Esophagus muscularis mucosa (tissue), 4 donors: ENCODE results near the gene TNFAIP8L1. TPM values are rescaled to one million over a fixed set of nuclear protein-coding genes. Genes with fewer than 3 reads are reported as not detected.
A peak's percentile ranks its signal among the peaks of the same experiment; 100 is the strongest.

ENCODE experiments used
- DNase-seq: peaks from one replicate; pipeline ENCODE4 v3.0.0-alpha.2; 2017; ENCODE audit errors: extremely low spot score
- H3K27ac ChIP-seq, 4 donors: fragments of 200-600 bp; sonication (generic); replicated peaks in 1 of 4; 1 replicate in 3 of 4; 2 replicates in 1 of 4; pipeline ENCODE4 v1.5.1; 2016 to 2019; ENCODE audit warnings: mild to moderate bottlenecking in 1 of 4
- H3K27me3 ChIP-seq, 4 donors: fragments of 200-600 bp; sonication (generic); one replicate each; pipeline versions ENCODE4 v1.5.1 to v1.6.0; 2016 to 2019
- H3K36me3 ChIP-seq, 4 donors: fragments of 200-600 bp; sonication (generic); one replicate each; pipeline ENCODE4 v1.5.1; 2016 to 2019
- H3K4me1 ChIP-seq, 4 donors: fragments of 200-600 bp; sonication (generic); one replicate each; pipeline ENCODE4 v1.5.1; 2016 to 2019
- H3K4me3 ChIP-seq, 4 donors: fragments of 200-600 bp; sonication (generic); 1 replicate in 2 of 4; 2 replicates in 2 of 4; pipeline ENCODE4 v1.5.1; 2016 to 2019; ENCODE audit warnings: mild to moderate bottlenecking in 4 of 4, moderate library complexity in 1 of 4
- H3K9me3 ChIP-seq, 4 donors: fragments of 200-600 bp; sonication (generic); 1 replicate in 3 of 4; 2 replicates in 1 of 4; pipeline ENCODE4 v1.5.1; 2016 to 2019
- EP300 ChIP-seq: sonication (generic); formaldehyde crosslinking; IDR thresholded peaks from one replicate; pipeline ENCODE4 v1.6.1; 2017; ENCODE audit warnings: antibody characterized with exemption
- POLR2A ChIP-seq: fragments of 450-650 bp; IDR thresholded peaks from one replicate; pipeline ENCODE4 v1.6.1; 2017; ENCODE audit warnings: antibody characterized with exemption, moderate library complexity, mild to moderate bottlenecking, low read depth
- POLR2AphosphoS5 ChIP-seq, 2 donors: sonication (generic); formaldehyde crosslinking; IDR thresholded peaks; one replicate each; pipeline ENCODE4 v1.6.1; 2017; ENCODE audit warnings: antibody characterized with exemption in 2 of 2
- WGBS: methylation state at CpG from one replicate; pipeline ENCODE4 v1.1.5; 2018; 5-methylcytosine and 5-hydroxymethylcytosine counted together
- intact Hi-C: fragments of 100-400 bp; cut with DNase I; formaldehyde crosslinking; loops from one replicate; pipeline ENCODE4 v1.15.1; 2023
- total RNA-seq, 4 donors: library from RNA; depleted of rRNA; stranded (reverse); fragments of >200 nt; gene quantifications; one replicate each; pipeline versions ENCODE4 v1.1.0 to v1.2.1, GENCODE V29; 2016
- TF ChIP-seq, protein P1 (sequence below), 3 experiments: fragments of 200-600 bp in 2 of 3; fragments of 450-650 bp in 1 of 3; sonication (generic) in 2 of 3; IDR thresholded peaks; one replicate each; pipeline ENCODE4 v1.5.1; 2017 to 2019; ENCODE audit warnings: antibody characterized with exemption in 3 of 3, mild to moderate bottlenecking in 2 of 3, moderate library complexity in 1 of 3

Gene TNFAIP8L1
- total RNA-seq, 4 donors from 2014 or later, result 5.5 to 16.5 (median 13.2) TPM

DNA sequence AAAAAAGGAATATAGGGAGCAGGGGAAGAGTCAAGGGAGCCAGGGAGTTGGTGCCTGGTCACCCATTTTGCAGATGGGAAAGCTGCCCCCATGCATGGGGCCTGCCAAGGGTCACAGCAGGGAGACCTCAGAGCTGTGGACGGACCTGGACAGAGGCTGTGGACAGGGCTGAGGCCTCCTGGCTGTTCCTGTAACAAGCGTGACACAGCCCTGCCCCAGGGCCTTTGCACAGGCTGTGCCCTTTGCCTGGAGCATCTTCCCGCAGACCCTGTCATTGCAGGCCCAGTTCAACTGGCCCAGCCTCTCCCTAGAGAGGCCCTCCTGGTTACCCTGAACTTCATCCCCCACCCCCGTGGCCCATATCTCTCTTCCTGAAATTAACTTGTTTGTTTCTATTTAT lies 6.4 kb downstream of the TNFAIP8L1 start:
- 93% methylated on average over 4 of the region's 4 CpGs for WGBS
- intact Hi-C loops, result no loop called here

DNA sequence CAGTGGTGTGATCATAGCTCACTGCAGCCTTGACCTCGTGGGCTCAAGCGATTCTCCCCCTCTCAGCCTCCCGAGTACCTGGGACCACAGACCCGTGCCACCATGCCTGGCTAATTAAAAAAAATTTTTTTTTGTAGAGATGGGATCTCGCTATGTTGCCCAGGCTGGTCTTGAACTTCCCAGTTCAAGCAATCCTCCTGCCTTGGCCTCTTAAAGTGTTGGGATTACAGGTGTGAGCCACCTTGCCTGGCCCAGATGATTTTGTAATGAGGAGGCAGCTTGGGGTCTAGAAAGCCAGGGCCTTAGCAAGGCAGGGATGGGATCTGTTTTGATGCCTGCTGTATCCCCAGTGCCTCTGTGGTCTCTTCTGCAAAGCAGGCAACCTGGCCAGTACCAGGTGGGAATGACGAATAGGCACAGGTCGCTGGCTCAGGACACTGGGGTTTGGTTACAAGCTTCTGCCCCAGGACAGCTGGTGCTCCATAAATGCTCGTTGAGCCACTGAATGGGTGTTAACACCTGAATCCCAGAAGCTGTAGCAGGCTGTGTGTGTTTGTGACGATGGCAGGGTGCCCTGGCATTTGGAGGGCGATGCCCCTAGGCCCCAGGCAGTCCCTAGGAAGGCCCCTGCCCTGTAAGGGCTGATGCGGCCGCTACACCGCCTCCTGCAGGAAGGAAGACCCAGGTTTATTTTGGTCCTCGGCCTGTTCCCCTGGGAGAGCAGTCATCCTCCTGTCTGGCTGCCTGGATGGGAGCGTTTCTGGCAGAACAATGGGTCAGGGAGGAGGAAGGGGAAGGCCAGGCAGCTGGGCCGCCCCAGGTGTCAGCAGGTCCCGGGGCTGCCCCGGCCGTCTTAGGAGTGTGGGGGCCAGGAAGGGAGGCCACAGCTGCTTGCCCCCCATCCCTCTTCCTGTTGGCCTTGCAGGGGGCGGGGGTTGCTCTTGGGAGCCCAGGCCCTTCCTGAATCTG lies 8.6 kb downstream of the TNFAIP8L1 start:
- intact Hi-C loops, result no loop called here
- WGBS, result 67% methylated on average over 7 of the region's 20 CpGs
- no peaks in the 10 kb centered on the region for H3K27me3 ChIP-seq
- H3K9me3 ChIP-seq, result no peaks in the 10 kb centered on the region
- no peak overlapping the region for H3K4me3 ChIP-seq
- H3K4me1 ChIP-seq, result peaks cover 24 to 51% (median 46%) of the 10 kb centered on the region in 4 donors
- TF ChIP-seq, protein P1, sequence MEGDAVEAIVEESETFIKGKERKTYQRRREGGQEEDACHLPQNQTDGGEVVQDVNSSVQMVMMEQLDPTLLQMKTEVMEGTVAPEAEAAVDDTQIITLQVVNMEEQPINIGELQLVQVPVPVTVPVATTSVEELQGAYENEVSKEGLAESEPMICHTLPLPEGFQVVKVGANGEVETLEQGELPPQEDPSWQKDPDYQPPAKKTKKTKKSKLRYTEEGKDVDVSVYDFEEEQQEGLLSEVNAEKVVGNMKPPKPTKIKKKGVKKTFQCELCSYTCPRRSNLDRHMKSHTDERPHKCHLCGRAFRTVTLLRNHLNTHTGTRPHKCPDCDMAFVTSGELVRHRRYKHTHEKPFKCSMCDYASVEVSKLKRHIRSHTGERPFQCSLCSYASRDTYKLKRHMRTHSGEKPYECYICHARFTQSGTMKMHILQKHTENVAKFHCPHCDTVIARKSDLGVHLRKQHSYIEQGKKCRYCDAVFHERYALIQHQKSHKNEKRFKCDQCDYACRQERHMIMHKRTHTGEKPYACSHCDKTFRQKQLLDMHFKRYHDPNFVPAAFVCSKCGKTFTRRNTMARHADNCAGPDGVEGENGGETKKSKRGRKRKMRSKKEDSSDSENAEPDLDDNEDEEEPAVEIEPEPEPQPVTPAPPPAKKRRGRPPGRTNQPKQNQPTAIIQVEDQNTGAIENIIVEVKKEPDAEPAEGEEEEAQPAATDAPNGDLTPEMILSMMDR (IDR thresholded peaks at IDR 0.05), result peak in 1 of 3 experiments; percentile 34
- TF ChIP-seq EP300 (peak; percentile 7), POLR2A (no peak), POLR2AphosphoS5 (IDR thresholded peaks at IDR 0.05) (peak; percentile 65 to 81)
- H3K36me3 ChIP-seq, result peaks cover 0 to 18% (median 15%) of the 10 kb centered on the region in 4 donors
- DNase-seq, result no peak
- peak overlapping the region; percentile 79 to 86 (median 82) for H3K27ac ChIP-seq

More for the DNA sequence above, 6.4 kb downstream of the TNFAIP8L1 start:
- no peak for DNase-seq
- H3K36me3 ChIP-seq, result no peaks in the 10 kb centered on the region
- H3K27me3 ChIP-seq, result no peaks in the 10 kb centered on the region
- H3K4me3 ChIP-seq, result no peak overlapping the region
- no peaks in the 10 kb centered on the region for H3K9me3 ChIP-seq
- peaks cover 32 to 66% (median 57%) of the 10 kb centered on the region in 4 donors for H3K4me1 ChIP-seq
- TF ChIP-seq POLR2AphosphoS5 (IDR thresholded peaks at IDR 0.05), result no peak
- TF ChIP-seq POLR2A, result no peak
- TF ChIP-seq, protein P1 (IDR thresholded peaks at IDR 0.05), result no peak
- TF ChIP-seq EP300, result no peak
- H3K27ac ChIP-seq, result peak overlapping the region; percentile 79 to 86 (median 82)

DNA sequence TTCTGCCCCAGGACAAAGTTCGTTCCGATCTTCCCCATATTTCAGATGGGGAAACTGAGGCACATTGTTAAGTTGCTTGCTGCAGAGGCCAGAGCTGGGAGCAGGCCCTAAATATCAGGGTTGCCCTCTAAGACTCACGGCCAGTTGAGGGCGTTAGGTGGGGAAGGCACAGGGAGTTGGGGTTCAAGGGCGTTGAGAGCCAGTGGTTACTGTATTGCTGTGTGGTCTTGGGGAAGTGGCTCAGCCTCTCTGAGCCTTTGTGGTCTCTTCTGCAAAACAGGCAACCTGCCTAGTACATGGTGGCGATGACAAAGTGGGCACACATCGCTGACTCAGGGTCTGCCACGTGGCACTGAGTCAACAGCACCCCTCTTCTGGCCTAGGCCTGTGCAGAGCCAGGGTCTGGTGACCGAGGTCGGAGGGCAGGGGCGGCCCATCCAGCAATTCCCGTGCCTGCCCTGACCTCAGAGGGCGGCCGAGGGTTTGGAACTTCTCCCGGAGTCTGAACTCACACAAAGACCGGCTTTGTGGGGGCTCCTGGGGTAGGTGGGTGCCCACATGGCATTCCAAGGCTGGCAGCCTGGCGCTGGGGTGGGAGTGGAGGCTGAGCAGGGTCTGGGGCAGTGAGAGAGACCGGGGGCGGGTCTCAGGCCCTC lies 10.2 kb downstream of the TNFAIP8L1 start:
- no peak for DNase-seq
- H3K4me3 ChIP-seq, result no peak overlapping the region
- TF ChIP-seq, protein P1 (IDR thresholded peaks at IDR 0.05), result no peak
- TF ChIP-seq POLR2A (no peak), EP300 (no peak), POLR2AphosphoS5 (IDR thresholded peaks at IDR 0.05) (no peak)
- intact Hi-C loops, result no loop called here
- H3K4me1 ChIP-seq, result peaks cover 24 to 51% (median 46%) of the 10 kb centered on the region in 4 donors
- H3K27ac ChIP-seq, result peak overlapping the region; percentile 8 to 86 (median 82)
- 81% methylated on average over 13 of the region's 19 CpGs for WGBS
- H3K36me3 ChIP-seq, result peaks cover 0 to 30% (median 19%) of the 10 kb centered on the region in 4 donors
- H3K27me3 ChIP-seq, result no peaks in the 10 kb centered on the region
- H3K9me3 ChIP-seq, result no peaks in the 10 kb centered on the region

DNA sequence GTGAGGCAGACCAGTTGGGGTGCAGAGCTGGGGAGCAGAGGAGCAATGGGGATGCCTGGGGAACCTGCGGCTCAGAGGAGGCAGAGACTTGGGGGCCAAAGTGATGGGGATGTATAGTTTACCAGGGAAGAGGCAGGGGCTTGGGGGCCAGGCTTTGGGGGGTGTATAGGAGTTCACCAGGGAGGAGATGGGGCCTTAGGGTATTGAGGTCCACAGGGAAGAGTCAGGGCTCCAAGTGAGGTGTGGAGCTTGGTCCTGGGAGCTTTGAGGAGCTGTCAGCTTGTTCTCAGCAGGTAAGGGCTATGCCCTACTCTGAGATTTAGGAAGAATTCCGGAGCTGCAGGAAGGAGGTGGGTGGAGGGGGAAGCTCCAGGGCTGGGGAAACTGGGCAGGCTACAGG lies 10.8 kb downstream of the TNFAIP8L1 start:
- Histone ChIP-seq H3K4me1 (peaks cover 24 to 51% (median 46%) of the 10 kb centered on the region in 4 donors), H3K4me3 (no peak overlapping the region), H3K36me3 (peaks cover 0 to 32% (median 23%) of the 10 kb centered on the region in 4 donors), H3K27ac (peak overlapping the region; percentile 8 to 86 (median 82)), H3K27me3 (no peaks in the 10 kb centered on the region), H3K9me3 (no peaks in the 10 kb centered on the region)
- intact Hi-C loops, result no loop called here
- DNase-seq, result no peak
- WGBS, result 76% methylated on average over 2 of the region's 2 CpGs
- TF ChIP-seq POLR2A (no peak), EP300 (no peak), POLR2AphosphoS5 (IDR thresholded peaks at IDR 0.05) (no peak)
- TF ChIP-seq, protein P1 (IDR thresholded peaks at IDR 0.05), result no peak
